Mesendoderm (in vitro differentiated cells): Measurements from ENCODE around the gene ARL15.

Experiments used
- DNase-seq: peaks from one replicate; pipeline ENCODE4 v3.0.0; 2013
- H2AK5ac ChIP-seq: 2 replicates; pipeline ENCODE4 v1.6.1; 2013; ENCODE audit warnings: low read length, inconsistent platforms
- H2BK120ac ChIP-seq: 2 replicates; pipeline ENCODE4 v1.6.1; 2013; ENCODE audit warnings: low read depth, mild to moderate bottlenecking, low read length, moderate library complexity, mixed read lengths
- H2BK15ac ChIP-seq: replicated peaks from 2 replicates; pipeline ENCODE4 v1.6.1; 2013; ENCODE audit warnings: low read depth, mild to moderate bottlenecking, moderate library complexity
- H2BK5ac ChIP-seq: 2 replicates; pipeline ENCODE4 v1.6.1; 2013; ENCODE audit warnings: low read length, inconsistent platforms
- H3K18ac ChIP-seq: 2 replicates; pipeline ENCODE4 v1.6.1; 2013; ENCODE audit warnings: mild to moderate bottlenecking, low read length, mixed read lengths
- H3K23ac ChIP-seq: one replicate; pipeline ENCODE4 v1.6.1; 2013; ENCODE audit warnings: low read length
- H3K27ac ChIP-seq: 2 replicates; pipeline ENCODE4 v1.5.1; 2013; ENCODE audit warnings: low read depth, mild to moderate bottlenecking, inconsistent platforms, low read length, moderate library complexity
- H3K27me3 ChIP-seq: 2 replicates; pipeline ENCODE4 v1.6.1; 2013; ENCODE audit warnings: low read length, control low read depth, mild to moderate bottlenecking, inconsistent platforms; ENCODE audit not compliant: insufficient read depth, poor library complexity
- H3K36me3 ChIP-seq: 2 replicates; pipeline ENCODE4 v1.6.1; 2013; ENCODE audit warnings: low read length, inconsistent platforms; ENCODE audit not compliant: control insufficient read depth, insufficient read depth
- H3K4ac ChIP-seq: one replicate; pipeline ENCODE4 v1.6.1; 2013; ENCODE audit warnings: low read depth, mild to moderate bottlenecking, low read length, moderate library complexity
- H3K4me1 ChIP-seq: 2 replicates; pipeline ENCODE4 v1.6.1; 2013; ENCODE audit warnings: low read depth, low read length, inconsistent platforms; ENCODE audit not compliant: control insufficient read depth
- H3K4me2 ChIP-seq: 2 replicates; pipeline ENCODE4 v1.6.1; 2013; ENCODE audit warnings: low read length
- H3K4me3 ChIP-seq: 2 replicates; pipeline ENCODE4 v1.5.1; 2013; ENCODE audit warnings: mild to moderate bottlenecking, low read length
- H3K56ac ChIP-seq: one replicate; pipeline ENCODE4 v1.6.1; 2013; ENCODE audit warnings: low read length
- H3K79me1 ChIP-seq: 2 replicates; pipeline ENCODE4 v1.6.1; 2013; ENCODE audit warnings: low read length, inconsistent platforms
- H3K79me2 ChIP-seq: 2 replicates; pipeline ENCODE4 v1.6.1; 2013; ENCODE audit warnings: mild to moderate bottlenecking, low read length; ENCODE audit not compliant: control insufficient read depth, insufficient read depth
- H3K9ac ChIP-seq: 2 replicates; pipeline ENCODE4 v1.6.1; 2013; ENCODE audit warnings: low read length, inconsistent platforms
- H4K5ac ChIP-seq: one replicate; pipeline ENCODE4 v1.6.1; 2013; ENCODE audit warnings: low read length
- H4K8ac ChIP-seq: one replicate; pipeline ENCODE4 v1.6.1; 2013; ENCODE audit warnings: low read depth, mild to moderate bottlenecking, control low read depth, low read length, moderate library complexity
- WGBS: extraction: QIAGEN DNeasy Blood & Tissue Kit; methylation state at CpG from one replicate; pipeline ENCODE4 v1.1.7; 2013; ENCODE audit warnings: low lambda C conversion rate, missing lambda C conversion rate; ENCODE audit not compliant: insufficient coverage; ENCODE audit errors: extremely low coverage; 5-methylcytosine and 5-hydroxymethylcytosine counted together

The ARL15 gene

DNA sequence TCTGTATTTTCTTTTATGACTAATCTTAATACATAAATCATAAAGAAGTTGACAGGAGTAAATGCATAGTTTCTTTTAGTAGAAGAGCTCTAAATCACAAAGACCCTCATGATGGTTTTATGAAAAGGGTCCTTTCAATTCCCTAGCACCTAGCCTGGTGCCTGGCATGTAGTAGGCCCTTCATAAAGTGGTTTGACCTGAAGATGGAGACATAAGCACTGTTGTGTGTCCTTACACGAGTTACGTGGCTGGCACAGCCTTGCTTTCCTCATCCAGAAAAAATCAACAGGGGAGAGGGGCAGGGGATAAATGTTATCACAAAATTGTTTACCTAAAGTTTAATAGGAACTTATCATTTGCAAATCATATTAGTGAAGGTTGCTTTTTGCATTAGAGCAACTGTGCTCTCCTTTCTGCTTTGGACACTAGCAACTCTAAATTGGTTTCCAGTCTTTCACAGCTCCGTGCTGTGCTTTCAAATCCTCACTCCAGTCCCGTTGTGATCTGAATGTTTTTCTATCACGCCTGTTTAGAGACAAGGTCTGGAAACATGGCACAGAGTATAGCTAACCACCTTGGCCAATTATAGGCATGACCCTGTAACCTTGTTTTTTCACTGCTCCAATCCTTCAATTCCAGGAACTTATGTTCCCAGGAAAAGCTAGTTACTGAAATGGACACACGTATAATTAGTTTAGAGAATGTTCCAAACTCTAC, 55.7 kb downstream of the ARL15 start:
- WGBS, result no CpG with 5 or more reads among the region's 6 CpGs
- Histone ChIP-seq H3K27me3 (no peaks in the 10 kb centered on the region), H3K4me2 (no peak overlapping the region), H4K8ac (no peak overlapping the region), H2BK120ac (no peak overlapping the region), H3K79me1 (peaks cover 3% of the 10 kb centered on the region), H3K4ac (no peak overlapping the region), H3K23ac (no peak overlapping the region), H3K9ac (no peak overlapping the region), H3K4me1 (no peaks in the 10 kb centered on the region), H3K36me3 (no peaks in the 10 kb centered on the region), H3K56ac (no peak overlapping the region), H3K4me3 (no peak overlapping the region), H3K27ac (no peak overlapping the region), H2AK5ac (no peak overlapping the region), H3K79me2 (no peaks in the 10 kb centered on the region), H4K5ac (no peak overlapping the region), H2BK5ac (no peak overlapping the region), H3K18ac (no peak overlapping the region), H2BK15ac (no peak overlapping the region)
- peak; percentile 60 for DNase-seq

DNA sequence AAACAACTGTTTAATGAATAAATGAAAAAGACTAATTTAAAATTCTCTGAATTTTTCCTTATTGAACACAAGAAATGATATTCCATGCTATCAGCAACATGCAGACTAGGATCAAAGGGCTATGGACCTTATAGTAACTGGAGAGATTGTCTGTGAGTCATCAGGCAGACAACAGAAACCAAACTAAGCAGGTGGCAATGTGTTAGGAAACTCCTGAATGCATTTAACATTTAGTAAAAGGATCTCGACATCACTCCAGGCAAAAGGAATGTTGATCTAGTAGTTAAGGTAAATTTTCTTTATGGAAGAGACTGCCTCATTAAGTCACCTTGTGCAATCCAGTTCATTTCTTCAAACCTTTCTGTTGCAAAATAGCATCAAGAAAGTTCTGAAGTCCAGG, 58.4 kb downstream of the ARL15 start:
- H4K8ac ChIP-seq, result no peak overlapping the region
- no CpG with 5 or more reads among the region's 1 CpG for WGBS

DNA sequence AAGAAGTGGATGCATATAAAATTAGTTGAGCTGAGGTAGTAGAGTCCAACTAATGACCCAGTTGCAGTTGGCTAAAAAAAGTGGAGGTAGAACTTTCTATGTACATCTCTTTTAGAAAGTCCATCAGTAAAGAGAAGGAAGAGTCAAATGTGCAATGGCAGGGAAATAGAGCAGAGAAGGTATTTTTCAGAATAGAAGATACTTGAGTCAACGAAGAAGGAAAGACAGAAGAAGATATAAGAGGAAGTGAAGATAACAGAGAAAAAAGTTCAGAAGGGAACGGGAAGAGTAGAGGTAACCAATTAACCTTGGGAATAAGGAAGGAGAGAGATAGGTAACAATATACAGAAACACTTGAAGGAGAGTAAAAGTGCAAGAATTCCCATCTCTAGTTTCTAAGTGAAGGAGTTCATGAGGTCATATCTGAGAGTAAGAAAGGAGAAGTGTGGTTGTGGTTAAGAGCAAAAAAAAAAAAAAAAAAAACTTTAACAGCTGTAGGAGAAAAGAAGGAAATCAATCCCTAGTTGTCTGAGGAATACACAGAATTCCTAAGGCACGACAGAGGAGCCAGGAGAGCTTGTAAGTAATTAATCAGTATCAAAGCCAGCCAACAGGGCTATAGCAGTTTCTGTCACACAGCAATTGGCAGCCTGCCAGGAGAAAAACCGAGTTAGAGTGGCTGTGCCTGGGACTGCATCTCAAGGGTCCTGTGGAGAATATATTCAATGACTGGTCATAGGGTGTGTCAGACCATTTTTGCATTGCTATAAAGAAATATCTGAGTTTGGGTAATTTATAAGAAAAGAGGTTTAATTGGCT, 61.0 kb downstream of the ARL15 start:
- H3K79me2 ChIP-seq, result no peaks in the 10 kb centered on the region
- no peak overlapping the region for H3K4me3 ChIP-seq
- no peak overlapping the region for H3K9ac ChIP-seq
- H2AK5ac ChIP-seq, result no peak overlapping the region
- H3K18ac ChIP-seq, result no peak overlapping the region
- H2BK120ac ChIP-seq, result no peak overlapping the region
- H2BK15ac ChIP-seq, result no peak overlapping the region
- H3K4me2 ChIP-seq, result no peak overlapping the region
- H3K27ac ChIP-seq, result no peak overlapping the region
- H3K56ac ChIP-seq, result no peak overlapping the region
- DNase-seq, result peak; percentile 26
- H3K27me3 ChIP-seq, result no peaks in the 10 kb centered on the region
- peaks cover 2% of the 10 kb centered on the region for H3K79me1 ChIP-seq
- no peaks in the 10 kb centered on the region for H3K4me1 ChIP-seq
- no CpG with 5 or more reads among the region's 4 CpGs for WGBS
- H3K36me3 ChIP-seq, result no peaks in the 10 kb centered on the region
- H4K5ac ChIP-seq, result no peak overlapping the region
- H3K23ac ChIP-seq, result no peak overlapping the region
- no peak overlapping the region for H4K8ac ChIP-seq
- H2BK5ac ChIP-seq, result no peak overlapping the region
- H3K4ac ChIP-seq, result no peak overlapping the region

More for the DNA sequence above, 58.4 kb downstream of the ARL15 start:
- H3K4me3 ChIP-seq, result no peak overlapping the region
- no peak overlapping the region for H2BK15ac ChIP-seq
- H2AK5ac ChIP-seq, result no peak overlapping the region
- no peaks in the 10 kb centered on the region for H3K27me3 ChIP-seq
- H3K18ac ChIP-seq, result no peak overlapping the region
- H3K27ac ChIP-seq, result no peak overlapping the region
- no peaks in the 10 kb centered on the region for H3K79me1 ChIP-seq
- no peak overlapping the region for H2BK120ac ChIP-seq
- DNase-seq, result peak; percentile 55
- H3K4me2 ChIP-seq, result no peak overlapping the region
- H3K4ac ChIP-seq, result no peak overlapping the region
- no peaks in the 10 kb centered on the region for H3K4me1 ChIP-seq
- H3K56ac ChIP-seq, result no peak overlapping the region
- no peak overlapping the region for H3K9ac ChIP-seq
- no peaks in the 10 kb centered on the region for H3K79me2 ChIP-seq
- H2BK5ac ChIP-seq, result no peak overlapping the region
- H3K36me3 ChIP-seq, result no peaks in the 10 kb centered on the region
- no peak overlapping the region for H3K23ac ChIP-seq
- H4K5ac ChIP-seq, result no peak overlapping the region

DNA sequence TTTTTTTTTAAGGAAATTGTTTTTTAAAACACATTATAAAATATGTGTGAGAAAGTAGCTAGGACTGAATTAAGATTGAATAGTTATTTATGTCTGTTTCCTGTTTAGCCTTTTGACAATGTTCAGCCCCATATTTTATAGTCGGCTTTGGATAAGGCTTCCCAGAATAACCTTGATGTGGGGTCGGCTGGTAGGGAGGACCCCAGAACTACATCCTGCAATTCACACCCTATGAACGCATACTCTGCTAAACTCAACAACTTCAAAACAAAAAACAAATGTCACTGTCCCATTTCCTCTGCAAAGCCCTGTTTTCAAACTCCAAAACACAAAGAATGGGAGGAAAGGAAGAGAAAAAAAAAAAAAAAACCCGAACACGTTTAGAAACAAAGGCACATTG, 63.1 kb downstream of the ARL15 start:
- H2BK5ac ChIP-seq, result no peak overlapping the region
- no peaks in the 10 kb centered on the region for H3K79me2 ChIP-seq
- no peaks in the 10 kb centered on the region for H3K36me3 ChIP-seq
- no peak overlapping the region for H3K4me2 ChIP-seq
- WGBS, result no CpG with 5 or more reads among the region's 5 CpGs
- H3K18ac ChIP-seq, result no peak overlapping the region
- no peak overlapping the region for H3K23ac ChIP-seq
- no peak overlapping the region for H3K4ac ChIP-seq
- peaks cover 2% of the 10 kb centered on the region for H3K79me1 ChIP-seq
- no peaks in the 10 kb centered on the region for H3K4me1 ChIP-seq
- no peak overlapping the region for H3K4me3 ChIP-seq
- H3K56ac ChIP-seq, result no peak overlapping the region
- DNase-seq, result no peak
- H3K27me3 ChIP-seq, result no peaks in the 10 kb centered on the region
- no peak overlapping the region for H2AK5ac ChIP-seq
- no peak overlapping the region for H3K9ac ChIP-seq
- H3K27ac ChIP-seq, result no peak overlapping the region
- H2BK120ac ChIP-seq, result no peak overlapping the region
- H2BK15ac ChIP-seq, result no peak overlapping the region
- no peak overlapping the region for H4K5ac ChIP-seq
- H4K8ac ChIP-seq, result no peak overlapping the region

DNA sequence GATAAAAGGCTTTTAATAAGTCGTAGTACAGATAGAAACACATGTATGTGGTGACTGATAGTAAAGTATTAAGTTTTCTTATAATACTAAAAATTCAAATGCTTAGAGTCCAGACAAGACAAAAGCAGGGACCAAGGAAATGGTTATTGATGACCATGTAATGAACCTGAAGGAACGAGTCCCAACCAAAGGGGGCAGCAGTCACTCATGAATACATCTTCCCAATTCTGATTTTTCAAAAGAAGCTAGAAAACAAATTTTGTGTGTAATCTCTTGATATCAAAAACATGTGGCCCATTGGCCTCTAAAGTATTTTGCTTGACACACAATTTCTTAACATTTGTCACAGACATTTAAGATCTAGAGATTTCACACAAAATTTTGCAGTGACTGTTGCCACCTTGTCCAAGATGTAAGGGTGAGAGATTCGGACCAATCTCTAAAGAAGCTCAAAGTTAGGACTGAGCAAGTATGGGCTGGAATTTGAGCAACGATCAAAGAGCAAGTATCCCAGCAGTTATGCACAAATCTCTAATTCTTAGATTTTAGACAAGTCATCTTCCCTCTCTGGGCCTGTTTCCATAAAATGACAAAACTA, 66.8 kb downstream of the ARL15 start:
- H3K27me3 ChIP-seq, result no peaks in the 10 kb centered on the region
- no peaks in the 10 kb centered on the region for H3K4me1 ChIP-seq
- no peak overlapping the region for H2BK120ac ChIP-seq
- no peak overlapping the region for H3K4me3 ChIP-seq
- H3K27ac ChIP-seq, result no peak overlapping the region
- no peak overlapping the region for H4K8ac ChIP-seq
- DNase-seq, result peak; percentile 52
- H3K79me2 ChIP-seq, result no peaks in the 10 kb centered on the region
- H3K79me1 ChIP-seq, result peaks cover 4% of the 10 kb centered on the region
- H3K9ac ChIP-seq, result no peak overlapping the region
- WGBS, result no CpG with 5 or more reads among the region's 4 CpGs
- H2BK5ac ChIP-seq, result no peak overlapping the region
- H4K5ac ChIP-seq, result no peak overlapping the region
- H3K23ac ChIP-seq, result no peak overlapping the region
- H3K4me2 ChIP-seq, result no peak overlapping the region
- no peak overlapping the region for H3K56ac ChIP-seq
- H3K18ac ChIP-seq, result no peak overlapping the region
- H2AK5ac ChIP-seq, result no peak overlapping the region
- no peaks in the 10 kb centered on the region for H3K36me3 ChIP-seq
- H3K4ac ChIP-seq, result no peak overlapping the region
- no peak overlapping the region for H2BK15ac ChIP-seq
